ENCODE data around the gene ATP5ME.

ATP5ME gene

GRCh38 chr4:682490-683172, 8.6 kb upstream of the ATP5ME start:
- Histone ChIP-seq H3K27me3 (ENCODE audit: insufficient read depth, low read depth, severe bottlenecking) (no peaks in the 10 kb centered on the region), H3K9me3 (ENCODE audit: severe bottlenecking) (no peaks in the 10 kb centered on the region), H3K27ac (no peak overlapping the region), H3K36me3 (no peaks in the 10 kb centered on the region), H3K4me3 (ENCODE audit: low read depth, low read length) (no peak overlapping the region)
- no peak for TF ChIP-seq CTCF (IDR thresholded peaks at IDR 0.05; ENCODE audit: low read depth, low read length)
- DNase-seq: no peak

GRCh38 chr4:681736-682451, 7.8 kb upstream of the ATP5ME start:
- H3K27me3 ChIP-seq (ENCODE audit: insufficient read depth, low read depth, severe bottlenecking): no peaks in the 10 kb centered on the region
- no peak overlapping the region for H3K27ac ChIP-seq
- H3K4me3 ChIP-seq (ENCODE audit: low read depth, low read length): no peak overlapping the region
- no peaks in the 10 kb centered on the region for H3K9me3 ChIP-seq (ENCODE audit: severe bottlenecking)
- no peak for TF ChIP-seq CTCF (IDR thresholded peaks at IDR 0.05; ENCODE audit: low read depth, low read length)
- H3K36me3 ChIP-seq: no peaks in the 10 kb centered on the region
- no peak for DNase-seq

- TF ChIP-seq CTCF (IDR thresholded peaks at IDR 0.05; ENCODE audit: low read depth, low read length): no peak
- Histone ChIP-seq H3K4me3 (ENCODE audit: low read depth, low read length) (no peak overlapping the region), H3K9me3 (ENCODE audit: severe bottlenecking) (no peaks in the 10 kb centered on the region), H3K27ac (no peak overlapping the region), H3K36me3 (no peaks in the 10 kb centered on the region), H3K27me3 (ENCODE audit: insufficient read depth, low read depth, severe bottlenecking) (no peaks in the 10 kb centered on the region)
- no peak for DNase-seq
These were observed 7.0 kb upstream of the ATP5ME start for GRCh38 chr4:680928-681645.

- no peaks in the 10 kb centered on the region for H3K36me3 ChIP-seq
- no peaks in the 10 kb centered on the region for H3K9me3 ChIP-seq (ENCODE audit: severe bottlenecking)
- no peak for DNase-seq
- H3K27ac ChIP-seq: no peak overlapping the region
- no peak for TF ChIP-seq CTCF (IDR thresholded peaks at IDR 0.05; ENCODE audit: low read depth, low read length)
- no peak overlapping the region for H3K4me3 ChIP-seq (ENCODE audit: low read depth, low read length)
- no peaks in the 10 kb centered on the region for H3K27me3 ChIP-seq (ENCODE audit: insufficient read depth, low read depth, severe bottlenecking)
These were observed 6.5 kb upstream of the ATP5ME start for GRCh38 chr4:680551-680927.

- H3K27ac ChIP-seq: no peak overlapping the region
- no peaks in the 10 kb centered on the region for H3K36me3 ChIP-seq
- no peaks in the 10 kb centered on the region for H3K9me3 ChIP-seq (ENCODE audit: severe bottlenecking)
- DNase-seq: no peak
- TF ChIP-seq CTCF (IDR thresholded peaks at IDR 0.05; ENCODE audit: low read depth, low read length): no peak
- H3K27me3 ChIP-seq (ENCODE audit: insufficient read depth, low read depth, severe bottlenecking): no peaks in the 10 kb centered on the region
- no peak overlapping the region for H3K4me3 ChIP-seq (ENCODE audit: low read depth, low read length)
These were observed 6.0 kb upstream of the ATP5ME start for GRCh38 chr4:680091-680490.
